Fibroblast of lung (primary cell): ENCODE results near the gene SLC43A1. TPM values are rescaled to one million over a fixed set of nuclear protein-coding genes. Genes with fewer than 3 reads are reported as not detected.

ENCODE experiments used
- DNase-seq, 2 donors: peaks; one replicate each; pipeline versions ENCODE4 v3.0.0 to v3.0.0-alpha.2; 2010; ENCODE audit warnings: low read depth in 2 of 2
- H2AFZ ChIP-seq: 2 replicates; pipeline ENCODE4 v1.5.1; 2012; ENCODE audit warnings: low read length, control low read depth, inconsistent platforms
- H3K27ac ChIP-seq: 2 replicates; pipeline ENCODE4 v1.5.1; 2011; ENCODE audit warnings: low read length, control low read depth; ENCODE audit not compliant: insufficient read depth
- H3K27me3 ChIP-seq: 2 replicates; pipeline ENCODE4 v1.5.1; 2011; ENCODE audit warnings: mild to moderate bottlenecking, low read length; ENCODE audit not compliant: control insufficient read depth, insufficient read depth
- H3K36me3 ChIP-seq: 2 replicates; pipeline ENCODE4 v1.5.1; 2011; ENCODE audit warnings: low read length; ENCODE audit not compliant: control insufficient read depth, insufficient read depth
- H3K4me1 ChIP-seq: 2 replicates; pipeline ENCODE4 v1.5.1; 2011; ENCODE audit warnings: low read length; ENCODE audit not compliant: control insufficient read depth, insufficient read depth; ENCODE audit errors: extremely low read depth
- H3K4me2 ChIP-seq: 2 replicates; pipeline ENCODE4 v1.5.1; 2011; ENCODE audit warnings: low read length, control low read depth; ENCODE audit not compliant: insufficient read depth; ENCODE audit errors: extremely low read depth
- H3K4me3 ChIP-seq, 4 experiments: fragments of 200-600 bp in 1 of 4; sonication (generic) in 1 of 4; replicated peaks in 1 of 4; 2 replicates each; pipeline ENCODE4 v1.5.1; 2011 to 2016; ENCODE audit warnings: low read length in 4 of 4, low read depth in 3 of 4, mild to moderate bottlenecking in 3 of 4, control low read depth in 2 of 4, inconsistent platforms in 1 of 4, mixed read lengths in 1 of 4; ENCODE audit not compliant: insufficient read depth in 1 of 4; ENCODE audit errors: control extremely low read depth in 1 of 4
- H3K79me2 ChIP-seq: 2 replicates; pipeline ENCODE4 v1.5.1; 2012; ENCODE audit warnings: mild to moderate bottlenecking, low read length, inconsistent platforms; ENCODE audit not compliant: control insufficient read depth, insufficient read depth
- H3K9ac ChIP-seq: 2 replicates; pipeline ENCODE4 v1.5.1; 2011; ENCODE audit warnings: mild to moderate bottlenecking, low read length, control low read depth; ENCODE audit not compliant: insufficient read depth
- H3K9me3 ChIP-seq: 2 replicates; pipeline ENCODE4 v1.5.1; 2012; ENCODE audit warnings: low read depth, low read length; ENCODE audit not compliant: control insufficient read depth, insufficient read depth
- H4K20me1 ChIP-seq: 2 replicates; pipeline ENCODE4 v1.5.1; 2011; ENCODE audit warnings: low read length; ENCODE audit not compliant: control insufficient read depth, insufficient read depth; ENCODE audit errors: extremely low read depth
- EZH2 ChIP-seq: IDR thresholded peaks from 2 replicates; pipeline ENCODE4 v1.5.1; 2012; ENCODE audit warnings: low read length, control low read depth, mild to moderate bottlenecking; ENCODE audit errors: missing control alignments
- polyA plus RNA-seq, 2 donors: library from polyadenylated mRNA; depleted of rRNA in 1 of 2; stranded (reverse) in 1 of 2; unstranded in 1 of 2; fragments of >200 nt; gene quantifications; 2 replicates each; pipeline ENCODE4 v1.2.1, GENCODE V29; 2011 to 2012; ENCODE audit warnings: missing spikeins in 1 of 2
- total RNA-seq: library from RNA; depleted of rRNA; stranded (reverse); fragments of >200 nt; gene quantifications from 2 replicates; pipeline ENCODE4 v1.2.1, GENCODE V29; 2014
- TF ChIP-seq, protein P1 (sequence below), 2 donors: IDR thresholded peaks in 1 of 2; conservative IDR thresholded peaks in 1 of 2; 1 replicate in 1 of 2; 2 replicates in 1 of 2; pipeline ENCODE4 v1.5.1; 2011 to 2012; ENCODE audit warnings: low read length in 2 of 2, control low read depth in 1 of 2, inconsistent platforms in 1 of 2, low read depth in 1 of 2, mild to moderate bottlenecking in 1 of 2

SLC43A1 gene
- total and polyA plus RNA-seq, 2 donors (not counting 1 experiment from before 2014, with no cell fraction given), result 13.2 to 19.8 TPM

GRCh38 chr11:57551941-57552340, 36.4 kb upstream of the SLC43A1 start:
- Histone ChIP-seq H3K4me2 (no peak overlapping the region), H3K27ac (no peak overlapping the region), H4K20me1 (no peaks in the 10 kb centered on the region), H2AFZ (no peak overlapping the region), H3K9me3 (no peaks in the 10 kb centered on the region), H3K36me3 (peaks cover 15% of the 10 kb centered on the region), H3K4me1 (peaks cover 2% of the 10 kb centered on the region), H3K79me2 (no peaks in the 10 kb centered on the region), H3K27me3 (no peaks in the 10 kb centered on the region), H3K9ac (no peak overlapping the region), H3K4me3 (no peak overlapping the region)
- TF ChIP-seq, protein P1, sequence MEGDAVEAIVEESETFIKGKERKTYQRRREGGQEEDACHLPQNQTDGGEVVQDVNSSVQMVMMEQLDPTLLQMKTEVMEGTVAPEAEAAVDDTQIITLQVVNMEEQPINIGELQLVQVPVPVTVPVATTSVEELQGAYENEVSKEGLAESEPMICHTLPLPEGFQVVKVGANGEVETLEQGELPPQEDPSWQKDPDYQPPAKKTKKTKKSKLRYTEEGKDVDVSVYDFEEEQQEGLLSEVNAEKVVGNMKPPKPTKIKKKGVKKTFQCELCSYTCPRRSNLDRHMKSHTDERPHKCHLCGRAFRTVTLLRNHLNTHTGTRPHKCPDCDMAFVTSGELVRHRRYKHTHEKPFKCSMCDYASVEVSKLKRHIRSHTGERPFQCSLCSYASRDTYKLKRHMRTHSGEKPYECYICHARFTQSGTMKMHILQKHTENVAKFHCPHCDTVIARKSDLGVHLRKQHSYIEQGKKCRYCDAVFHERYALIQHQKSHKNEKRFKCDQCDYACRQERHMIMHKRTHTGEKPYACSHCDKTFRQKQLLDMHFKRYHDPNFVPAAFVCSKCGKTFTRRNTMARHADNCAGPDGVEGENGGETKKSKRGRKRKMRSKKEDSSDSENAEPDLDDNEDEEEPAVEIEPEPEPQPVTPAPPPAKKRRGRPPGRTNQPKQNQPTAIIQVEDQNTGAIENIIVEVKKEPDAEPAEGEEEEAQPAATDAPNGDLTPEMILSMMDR (conservative IDR thresholded peaks at IDR 0.05 in 1 of 2, IDR thresholded peaks at IDR 0.05 in 1 of 2; ENCODE audit: low read depth in 1 of 2, low read length in 2 of 2), result no peak
- no peak for TF ChIP-seq EZH2
- DNase-seq, result no peak

DNA sequence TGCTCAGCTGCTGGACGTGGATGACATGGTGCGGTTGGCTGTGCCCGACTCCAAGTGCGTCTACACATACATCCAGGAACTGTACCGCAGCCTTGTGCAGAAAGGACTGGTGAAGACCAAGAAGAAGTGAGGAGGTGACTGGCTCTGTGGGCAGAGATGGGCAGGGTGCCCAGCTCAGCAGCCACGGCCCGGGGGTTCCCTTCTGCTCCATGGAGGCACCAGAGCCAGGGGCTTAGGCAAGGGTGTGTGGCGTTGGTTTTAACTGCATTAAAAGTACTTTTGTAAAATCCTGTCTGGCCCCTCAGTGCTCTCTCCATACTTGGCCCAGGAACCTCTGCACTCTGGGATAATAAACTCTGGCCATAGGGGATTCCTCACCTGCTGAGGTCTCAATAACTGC, 34.5 kb upstream of the SLC43A1 start:
- Histone ChIP-seq H3K4me1 (peaks cover 2% of the 10 kb centered on the region), H4K20me1 (no peaks in the 10 kb centered on the region), H3K79me2 (no peaks in the 10 kb centered on the region), H2AFZ (no peak overlapping the region), H3K4me2 (no peak overlapping the region), H3K9ac (no peak overlapping the region), H3K36me3 (peaks cover 11% of the 10 kb centered on the region), H3K27ac (no peak overlapping the region), H3K4me3 (no peak overlapping the region), H3K27me3 (no peaks in the 10 kb centered on the region), H3K9me3 (no peaks in the 10 kb centered on the region)
- DNase-seq, result no peak
- no peak for TF ChIP-seq EZH2
- TF ChIP-seq, protein P1 (conservative IDR thresholded peaks at IDR 0.05 in 1 of 2, IDR thresholded peaks at IDR 0.05 in 1 of 2; ENCODE audit: low read depth in 1 of 2, low read length in 2 of 2), result no peak

DNA sequence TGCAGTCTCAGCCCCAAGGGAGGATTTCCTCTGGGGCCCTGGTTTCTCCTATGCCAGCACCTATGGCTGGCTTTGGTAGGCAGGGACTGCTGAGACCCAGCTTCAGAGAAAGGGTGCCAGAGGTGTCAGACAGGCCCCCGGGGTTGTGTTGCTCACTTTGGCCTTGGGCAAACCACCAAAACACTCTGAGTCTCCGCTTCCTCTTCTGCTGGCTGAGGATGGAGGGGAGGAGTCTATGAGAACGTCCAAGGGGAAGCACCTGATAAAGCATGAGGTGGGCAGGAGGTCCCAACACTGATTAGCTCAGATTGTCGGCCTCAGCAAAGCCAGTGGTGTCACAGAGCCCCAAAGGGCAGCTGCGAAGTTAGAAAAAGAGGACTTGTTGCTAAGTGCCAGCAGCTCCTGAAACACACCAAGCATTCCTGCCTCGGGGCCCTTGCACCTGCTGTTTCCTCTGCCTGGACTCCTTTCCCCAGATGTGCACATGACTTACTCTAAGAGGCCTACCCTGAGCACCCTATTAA, 32.4 kb upstream of the SLC43A1 start:
- H3K4me3 ChIP-seq, result no peak overlapping the region
- peaks cover 2% of the 10 kb centered on the region for H3K4me1 ChIP-seq
- no peak overlapping the region for H3K9ac ChIP-seq
- peaks cover 8% of the 10 kb centered on the region for H3K36me3 ChIP-seq
- no peak overlapping the region for H3K27ac ChIP-seq
- H2AFZ ChIP-seq, result no peak overlapping the region
- TF ChIP-seq, protein P1 (conservative IDR thresholded peaks at IDR 0.05 in 1 of 2, IDR thresholded peaks at IDR 0.05 in 1 of 2; ENCODE audit: low read depth in 1 of 2, low read length in 2 of 2), result no peak
- no peak for TF ChIP-seq EZH2
- no peaks in the 10 kb centered on the region for H4K20me1 ChIP-seq
- H3K4me2 ChIP-seq, result no peak overlapping the region
- no peaks in the 10 kb centered on the region for H3K9me3 ChIP-seq
- H3K27me3 ChIP-seq, result peaks cover 6% of the 10 kb centered on the region
- DNase-seq, result no peak
- H3K79me2 ChIP-seq, result no peaks in the 10 kb centered on the region
